ENCODE results near the gene HNRNPLL. TPM values are rescaled to one million over a fixed set of nuclear protein-coding genes. Genes with fewer than 3 reads are reported as not detected.
A peak's percentile ranks its signal among the peaks of the same experiment; 100 is the strongest.

Gene HNRNPLL
- total RNA-seq, 2 donors from 2014 or later, result 70.9 to 74.1 TPM

- Mint-ChIP-seq H3K27ac (no peak overlapping the region), H3K36me3 (ENCODE audit: low read depth) (no peaks in the 10 kb centered on the region), H3K4me1 (peaks cover 21% of the 10 kb centered on the region), H3K4me3 (peak overlapping the region; percentile 49), H3K9me3 (no peaks in the 10 kb centered on the region), H3K27me3 (ENCODE audit: insufficient read depth) (peaks cover 12% of the 10 kb centered on the region)
- H3K4me3 ChIP-seq (ENCODE audit: low read length), result peak overlapping the region; percentile 73
- H3K9ac ChIP-seq (ENCODE audit: extremely low read depth, low read length, poor library complexity, severe bottlenecking), result no peak overlapping the region
- H3K27ac ChIP-seq (ENCODE audit: low read depth, low read length), result no peak overlapping the region
- peak; percentile 96 for DNase-seq
- WGBS, 2 experiments (ENCODE audit: insufficient coverage in 1 of 2, insufficient read length in 1 of 2), result 12 to 16% methylated on average over 29 to 53 of the region's 53 CpGs
- H3K36me3 ChIP-seq (ENCODE audit: control insufficient read depth, insufficient read depth, low read length), result no peaks in the 10 kb centered on the region
- H3K4me1 ChIP-seq (ENCODE audit: control insufficient read depth, insufficient read depth, low read length), result peaks cover 6% of the 10 kb centered on the region
- TF ChIP-seq CTCF (conservative IDR thresholded peaks at IDR 0.05), result peak; percentile 99
- peaks cover 11% of the 10 kb centered on the region for H3K27me3 ChIP-seq (ENCODE audit: control insufficient read depth, insufficient read depth, low read length, poor library complexity, severe bottlenecking)
- no peaks in the 10 kb centered on the region for H3K9me3 ChIP-seq (ENCODE audit: control insufficient read depth, low read length)
Measured at GRCh38 chr2:38535744-38536506, 66.8 kb downstream of the HNRNPLL start.

DNA sequence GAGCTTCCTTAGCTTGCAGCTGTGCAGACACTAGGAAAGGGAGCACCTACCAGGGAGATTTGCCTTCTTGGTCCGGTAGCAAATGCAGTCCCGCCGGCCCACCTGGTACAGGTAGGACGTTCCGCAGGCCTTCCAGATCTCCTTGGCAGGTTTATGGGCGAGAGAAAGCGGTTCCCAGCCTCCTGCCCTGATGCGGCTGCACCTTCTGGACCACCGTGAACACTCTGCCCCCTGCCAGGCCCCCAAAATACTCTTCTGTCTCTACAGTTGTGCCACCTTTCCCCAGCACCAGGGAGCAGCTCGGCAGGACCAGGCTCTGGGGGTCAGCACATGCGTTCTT, 67.4 kb downstream of the HNRNPLL start:
- H3K9me3 ChIP-seq (ENCODE audit: control insufficient read depth, low read length), result no peaks in the 10 kb centered on the region
- H3K4me3 ChIP-seq (ENCODE audit: low read length), result no peak overlapping the region
- Mint-ChIP-seq H3K9me3 (no peaks in the 10 kb centered on the region), H3K4me1 (peaks cover 18% of the 10 kb centered on the region), H3K36me3 (ENCODE audit: low read depth) (no peaks in the 10 kb centered on the region), H3K27ac (no peak overlapping the region), H3K4me3 (peak overlapping the region; percentile 49), H3K27me3 (ENCODE audit: insufficient read depth) (peaks cover 12% of the 10 kb centered on the region)
- H3K9ac ChIP-seq (ENCODE audit: extremely low read depth, low read length, poor library complexity, severe bottlenecking), result no peak overlapping the region
- H3K4me1 ChIP-seq (ENCODE audit: control insufficient read depth, insufficient read depth, low read length), result peaks cover 5% of the 10 kb centered on the region
- no peak for DNase-seq
- 81 to 89% methylated on average over 11 of the region's 11 CpGs for WGBS, 2 experiments (ENCODE audit: insufficient coverage in 1 of 2, insufficient read length in 1 of 2)
- H3K27ac ChIP-seq (ENCODE audit: low read depth, low read length), result no peak overlapping the region
- H3K27me3 ChIP-seq (ENCODE audit: control insufficient read depth, insufficient read depth, low read length, poor library complexity, severe bottlenecking), result peaks cover 11% of the 10 kb centered on the region
- TF ChIP-seq CTCF (conservative IDR thresholded peaks at IDR 0.05), result no peak
- H3K36me3 ChIP-seq (ENCODE audit: control insufficient read depth, insufficient read depth, low read length), result no peaks in the 10 kb centered on the region

GRCh38 chr2:38534746-38535403, 67.9 kb downstream of the HNRNPLL start:
- H3K4me3 Mint-ChIP-seq, result no peak overlapping the region
- H3K9me3 ChIP-seq (ENCODE audit: control insufficient read depth, low read length), result no peaks in the 10 kb centered on the region
- no peaks in the 10 kb centered on the region for H3K9me3 Mint-ChIP-seq
- H3K27me3 ChIP-seq (ENCODE audit: control insufficient read depth, insufficient read depth, low read length, poor library complexity, severe bottlenecking), result peaks cover 11% of the 10 kb centered on the region
- H3K27me3 Mint-ChIP-seq (ENCODE audit: insufficient read depth), result peaks cover 12% of the 10 kb centered on the region
- no peaks in the 10 kb centered on the region for H3K36me3 Mint-ChIP-seq (ENCODE audit: low read depth)
- DNase-seq, result no peak
- no peak overlapping the region for H3K27ac ChIP-seq (ENCODE audit: low read depth, low read length)
- no peak for TF ChIP-seq CTCF (conservative IDR thresholded peaks at IDR 0.05)
- H3K36me3 ChIP-seq (ENCODE audit: control insufficient read depth, insufficient read depth, low read length), result no peaks in the 10 kb centered on the region
- H3K4me1 Mint-ChIP-seq, result peaks cover 18% of the 10 kb centered on the region
- no peak overlapping the region for H3K9ac ChIP-seq (ENCODE audit: extremely low read depth, low read length, poor library complexity, severe bottlenecking)
- no peak overlapping the region for H3K4me3 ChIP-seq (ENCODE audit: low read length)
- peaks cover 5% of the 10 kb centered on the region for H3K4me1 ChIP-seq (ENCODE audit: control insufficient read depth, insufficient read depth, low read length)
- WGBS, 2 experiments (ENCODE audit: insufficient coverage in 1 of 2, insufficient read length in 1 of 2), result 94 to 98% methylated on average over 8 to 16 of the region's 16 CpGs
- H3K27ac Mint-ChIP-seq, result no peak overlapping the region
